GM12874 (cell line): ENCODE data around the gene RALGAPB.

Experiments used
- CTCF ChIP-seq: IDR thresholded peaks from 2 replicates; pipeline ENCODE4 v1.5.1; 2011; ENCODE audit warnings: low read depth, mild to moderate bottlenecking, control low read depth, low read length, moderate library complexity; ENCODE audit not compliant: insufficient read depth

RALGAPB gene

GRCh38 chr20:38466983-38467382 lies 5.7 kb upstream of the RALGAPB start:
- no peak for TF ChIP-seq CTCF

- no peak for TF ChIP-seq CTCF
Measured at GRCh38 chr20:38471245-38471644, 1.4 kb upstream of the RALGAPB start.

DNA sequence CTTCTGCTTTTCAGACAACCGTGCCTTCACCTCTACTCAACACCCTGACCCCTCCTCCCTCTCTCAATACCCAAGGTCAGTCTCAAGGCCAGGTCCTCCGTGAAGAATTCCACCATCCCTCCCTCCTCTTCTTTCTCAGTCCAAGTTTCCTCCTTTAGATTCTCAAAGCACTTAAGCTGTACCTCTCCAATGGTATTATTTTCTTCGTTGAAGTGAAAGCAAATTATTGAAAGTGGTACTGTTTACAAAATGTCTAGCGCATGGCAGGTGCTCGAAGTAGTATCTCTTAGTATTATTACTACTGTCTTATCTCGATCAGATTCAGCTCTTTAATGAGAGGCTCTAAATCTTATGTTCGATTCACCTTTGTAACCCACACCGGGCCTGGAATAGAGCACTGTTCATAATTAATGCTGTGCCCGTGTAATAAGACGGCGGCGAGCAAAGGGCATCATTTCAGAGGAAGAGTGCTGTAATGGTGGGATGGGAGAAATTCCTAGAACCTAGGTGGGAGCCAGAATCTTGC lies 593 bp upstream of the RALGAPB start:
- no peak for TF ChIP-seq CTCF

- 0 out of 2 replicates have a peak, but pooled peaks have one; percentile 15 for TF ChIP-seq CTCF
Measured at GRCh38 chr20:38473367-38473795, 738 bp downstream of the RALGAPB start.

DNA sequence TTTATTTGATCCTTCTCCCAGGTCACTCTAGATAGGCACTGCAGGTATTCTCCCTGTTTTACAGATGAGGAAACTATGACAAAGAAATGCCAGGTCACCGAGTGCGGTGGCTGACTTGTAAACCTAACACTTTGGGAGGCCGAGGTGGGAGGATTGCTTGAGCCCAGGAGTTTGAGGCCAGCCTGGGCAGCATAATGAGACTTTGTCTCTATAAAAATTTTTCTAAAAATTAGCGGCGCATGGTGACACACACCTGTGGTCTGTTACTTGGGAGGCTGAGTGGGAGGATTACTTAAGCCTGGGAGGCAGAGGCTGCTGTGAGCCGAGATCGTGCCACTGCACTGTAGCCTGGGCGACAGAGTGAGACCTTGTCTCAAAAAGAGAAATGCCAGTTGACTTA lies 5.1 kb downstream of the RALGAPB start:
- TF ChIP-seq CTCF: no peak

GRCh38 chr20:38479596-38479995 lies 7.0 kb downstream of the RALGAPB start:
- TF ChIP-seq CTCF: no peak

GRCh38 chr20:38485041-38485440 lies 12.4 kb downstream of the RALGAPB start:
- no peak for TF ChIP-seq CTCF
